ENCODE results near the gene ATG16L2. TPM values are rescaled to one million over a fixed set of nuclear protein-coding genes. Genes with fewer than 3 reads are reported as not detected.

The ATG16L2 gene
- total RNA-seq, 4 donors from 2014 or later: 50.2 to 206 (median 85.3) TPM

DNA sequence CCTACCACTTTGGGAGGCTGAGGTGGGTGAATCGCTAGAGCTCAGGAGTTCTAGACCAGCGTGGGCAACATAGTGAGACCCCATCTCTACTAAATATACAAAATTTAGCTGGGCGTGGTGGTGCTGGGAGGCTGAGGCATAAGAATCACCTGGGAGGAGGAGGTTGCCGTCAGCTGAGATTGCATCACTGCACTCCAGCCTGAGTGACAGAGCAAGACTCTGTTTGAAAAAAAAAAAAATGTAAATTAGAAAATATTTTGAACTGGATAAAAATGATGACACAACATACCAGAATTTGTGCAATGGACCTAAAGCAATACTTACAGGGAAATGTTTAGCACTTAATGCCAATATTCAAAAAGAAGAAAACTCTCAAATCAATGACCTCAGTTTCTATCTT, 46.4 kb downstream of the ATG16L2 start:
- intact Hi-C loops (cut with DNase I; ENCODE audit: low total_unique reads): no loop called here

GRCh38 chr11:72863091-72863490, 48.9 kb downstream of the ATG16L2 start:
- in situ Hi-C loops (cut with MboI; ENCODE audit: low pct_ligation_motif_present in 1 of 4, low pct_unique_long_range_greater_than_20kb in 1 of 4, low sequenced_read_pairs in 3 of 4) (no loop called here), intact Hi-C loops (cut with DNase I; ENCODE audit: low total_unique reads) (no loop called here)
- Histone ChIP-seq H3K9me3 (no peaks in the 10 kb centered on the region), H3K36me3 (no peaks in the 10 kb centered on the region), H3K27me3 (no peaks in the 10 kb centered on the region), H3K4me1 (peaks cover 0 to 18% (median 4%) of the 10 kb centered on the region in 4 donors), H3K27ac (no peak overlapping the region), H3K4me3 (no peak overlapping the region)
- no peak for DNase-seq
- WGBS, 2 donors (ENCODE audit: low coverage in 1 of 2): 96 to 100% methylated on average over 1 of the region's 1 CpG
- TF ChIP-seq POLR2AphosphoS5 (IDR thresholded peaks at IDR 0.05) (no peak), EP300 (IDR thresholded peaks at IDR 0.05; ENCODE audit: low read depth) (no peak), POLR2A (IDR thresholded peaks at IDR 0.05) (no peak)
- TF ChIP-seq, protein P1, sequence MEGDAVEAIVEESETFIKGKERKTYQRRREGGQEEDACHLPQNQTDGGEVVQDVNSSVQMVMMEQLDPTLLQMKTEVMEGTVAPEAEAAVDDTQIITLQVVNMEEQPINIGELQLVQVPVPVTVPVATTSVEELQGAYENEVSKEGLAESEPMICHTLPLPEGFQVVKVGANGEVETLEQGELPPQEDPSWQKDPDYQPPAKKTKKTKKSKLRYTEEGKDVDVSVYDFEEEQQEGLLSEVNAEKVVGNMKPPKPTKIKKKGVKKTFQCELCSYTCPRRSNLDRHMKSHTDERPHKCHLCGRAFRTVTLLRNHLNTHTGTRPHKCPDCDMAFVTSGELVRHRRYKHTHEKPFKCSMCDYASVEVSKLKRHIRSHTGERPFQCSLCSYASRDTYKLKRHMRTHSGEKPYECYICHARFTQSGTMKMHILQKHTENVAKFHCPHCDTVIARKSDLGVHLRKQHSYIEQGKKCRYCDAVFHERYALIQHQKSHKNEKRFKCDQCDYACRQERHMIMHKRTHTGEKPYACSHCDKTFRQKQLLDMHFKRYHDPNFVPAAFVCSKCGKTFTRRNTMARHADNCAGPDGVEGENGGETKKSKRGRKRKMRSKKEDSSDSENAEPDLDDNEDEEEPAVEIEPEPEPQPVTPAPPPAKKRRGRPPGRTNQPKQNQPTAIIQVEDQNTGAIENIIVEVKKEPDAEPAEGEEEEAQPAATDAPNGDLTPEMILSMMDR (IDR thresholded peaks at IDR 0.05): no peak

More for the DNA sequence above, 46.4 kb downstream of the ATG16L2 start:
- DNase-seq: no peak
- in situ Hi-C loops (cut with MboI; ENCODE audit: low pct_ligation_motif_present in 1 of 4, low pct_unique_long_range_greater_than_20kb in 1 of 4, low sequenced_read_pairs in 3 of 4): no loop called here
- Histone ChIP-seq H3K9me3 (no peaks in the 10 kb centered on the region), H3K4me3 (no peak overlapping the region), H3K27ac (no peak overlapping the region), H3K4me1 (peaks cover 0 to 17% (median 7%) of the 10 kb centered on the region in 4 donors), H3K36me3 (no peaks in the 10 kb centered on the region), H3K27me3 (no peaks in the 10 kb centered on the region)
- no peak for TF ChIP-seq POLR2AphosphoS5 (IDR thresholded peaks at IDR 0.05)
- TF ChIP-seq, protein P1 (IDR thresholded peaks at IDR 0.05): no peak
- no peak for TF ChIP-seq EP300 (IDR thresholded peaks at IDR 0.05; ENCODE audit: low read depth)
- TF ChIP-seq POLR2A (IDR thresholded peaks at IDR 0.05): no peak
- WGBS, 2 donors (ENCODE audit: low coverage in 1 of 2): 95 to 100% methylated on average over 1 to 4 of the region's 4 CpGs

DNA sequence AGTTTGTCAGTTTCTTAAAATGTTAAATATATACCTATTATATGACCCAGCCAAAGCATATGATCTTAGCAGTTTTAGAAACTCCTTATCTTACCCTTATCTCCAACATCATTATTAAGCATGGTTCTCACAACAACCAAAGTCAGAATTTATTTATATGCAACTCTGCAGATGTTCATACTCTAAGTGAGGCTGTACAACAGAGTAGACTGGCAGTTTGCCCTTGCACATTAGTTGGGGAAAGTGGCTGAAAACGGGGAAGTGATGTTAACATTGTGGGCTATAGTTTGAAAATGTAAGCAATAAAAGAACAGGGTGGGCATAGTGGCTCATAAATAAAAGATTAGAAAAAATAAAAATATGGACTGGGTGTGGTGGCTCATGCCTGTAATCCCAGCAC, 49.7 kb downstream of the ATG16L2 start:
- no peak overlapping the region for H3K27ac ChIP-seq
- no peak for DNase-seq
- intact Hi-C loops (cut with DNase I; ENCODE audit: low total_unique reads): no loop called here
- no peak for TF ChIP-seq POLR2A (IDR thresholded peaks at IDR 0.05)
- TF ChIP-seq POLR2AphosphoS5 (IDR thresholded peaks at IDR 0.05): no peak
- TF ChIP-seq, protein P1 (IDR thresholded peaks at IDR 0.05): no peak
- TF ChIP-seq EP300 (IDR thresholded peaks at IDR 0.05; ENCODE audit: low read depth): no peak
- H3K36me3 ChIP-seq: no peaks in the 10 kb centered on the region
- in situ Hi-C loops (cut with MboI; ENCODE audit: low pct_ligation_motif_present in 1 of 4, low pct_unique_long_range_greater_than_20kb in 1 of 4, low sequenced_read_pairs in 3 of 4): no loop called here
- no peaks in the 10 kb centered on the region for H3K9me3 ChIP-seq
- no peak overlapping the region for H3K4me3 ChIP-seq
- H3K4me1 ChIP-seq: peaks cover 0 to 18% (median 4%) of the 10 kb centered on the region in 4 donors
- H3K27me3 ChIP-seq: no peaks in the 10 kb centered on the region
- WGBS, 2 donors (ENCODE audit: low coverage in 1 of 2): 38 to 53% methylated on average over 1 of the region's 1 CpG

DNA sequence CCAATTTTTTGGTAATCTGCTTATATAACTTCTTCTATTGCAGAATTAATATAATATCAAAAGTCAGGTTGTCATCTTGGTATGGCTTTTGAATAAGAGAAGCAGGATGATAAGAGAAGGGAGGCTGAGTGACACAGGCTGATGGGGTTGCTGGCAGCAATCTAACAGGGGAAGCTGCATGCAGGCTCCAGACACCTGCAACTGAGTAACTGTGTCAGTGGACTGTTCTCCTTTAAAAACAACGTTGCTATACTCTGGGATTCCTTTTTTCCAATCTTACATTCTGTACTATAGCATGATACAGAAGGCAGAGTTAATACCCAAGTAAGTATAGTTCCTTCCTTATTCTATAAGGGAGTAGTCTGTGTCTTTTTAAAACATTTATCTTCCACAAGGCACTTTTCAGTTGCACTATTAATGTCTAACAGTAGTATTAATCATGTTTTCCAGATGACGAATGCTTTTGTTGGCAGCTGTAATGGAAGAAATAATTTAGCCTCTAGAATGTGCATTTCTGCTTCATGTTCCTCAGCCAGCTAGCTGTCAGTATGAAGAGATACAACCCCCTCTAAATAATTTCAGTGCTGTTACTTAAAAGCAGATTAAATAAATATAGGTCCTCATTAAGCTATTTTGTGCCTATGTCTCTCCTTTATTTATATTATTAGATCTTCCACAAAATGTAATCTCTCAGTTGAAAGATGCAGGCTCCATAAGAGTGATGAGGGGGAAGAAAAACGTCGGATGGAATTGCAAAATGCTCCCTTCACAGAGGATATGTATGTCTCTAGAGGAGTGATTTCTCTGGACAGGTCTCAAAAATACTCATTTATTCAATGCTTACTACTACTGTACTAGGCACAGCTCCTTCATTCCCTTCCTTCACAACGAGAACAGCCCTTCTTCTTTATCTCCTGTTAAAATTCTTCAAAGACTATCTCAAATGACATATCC, 50.8 kb downstream of the ATG16L2 start:
- WGBS, 2 donors (ENCODE audit: low coverage in 1 of 2): 17 to 52% methylated on average over 2 to 5 of the region's 5 CpGs
- in situ Hi-C loops (cut with MboI; ENCODE audit: low pct_ligation_motif_present in 1 of 4, low pct_unique_long_range_greater_than_20kb in 1 of 4, low sequenced_read_pairs in 3 of 4): no loop called here

More for the DNA sequence above, 50.8 kb downstream of the ATG16L2 start:
- H3K27me3 ChIP-seq: no peaks in the 10 kb centered on the region
- no peaks in the 10 kb centered on the region for H3K36me3 ChIP-seq
- no peak overlapping the region for H3K4me3 ChIP-seq
- H3K9me3 ChIP-seq: no peaks in the 10 kb centered on the region
- intact Hi-C loops (cut with DNase I; ENCODE audit: low total_unique reads): no loop called here
- TF ChIP-seq, protein P1 (IDR thresholded peaks at IDR 0.05): no peak
- TF ChIP-seq POLR2A (IDR thresholded peaks at IDR 0.05): no peak
- no peak for TF ChIP-seq EP300 (IDR thresholded peaks at IDR 0.05; ENCODE audit: low read depth)
- TF ChIP-seq POLR2AphosphoS5 (IDR thresholded peaks at IDR 0.05): no peak
- peaks cover 0 to 18% (median 4%) of the 10 kb centered on the region in 4 donors for H3K4me1 ChIP-seq
- peak overlapping the region in 1 of 4 donors; percentile 8 for H3K27ac ChIP-seq
- DNase-seq: no peak
